Neural progenitor cell (in vitro differentiated cells): ENCODE data around the gene ZNF117.
"Not testable (repeated sequence)": the region's sequence is repeated elsewhere in the genome, so short reads cannot be mapped to it uniquely, and the experiment has no call there.

Source experiments
- EZH2 ChIP-seq: fragments of 200-600 bp; sonication (generic); IDR thresholded peaks from 2 replicates; pipeline ENCODE4 v1.6.1; 2017; ENCODE audit warnings: antibody characterized with exemption, mild to moderate bottlenecking, moderate library complexity
- TF ChIP-seq, protein P1 (sequence below): fragments of 200-600 bp; sonication (generic); IDR thresholded peaks from 2 replicates; pipeline ENCODE4 v1.5.1; 2017; ENCODE audit warnings: antibody characterized with exemption, mild to moderate bottlenecking

DNA sequence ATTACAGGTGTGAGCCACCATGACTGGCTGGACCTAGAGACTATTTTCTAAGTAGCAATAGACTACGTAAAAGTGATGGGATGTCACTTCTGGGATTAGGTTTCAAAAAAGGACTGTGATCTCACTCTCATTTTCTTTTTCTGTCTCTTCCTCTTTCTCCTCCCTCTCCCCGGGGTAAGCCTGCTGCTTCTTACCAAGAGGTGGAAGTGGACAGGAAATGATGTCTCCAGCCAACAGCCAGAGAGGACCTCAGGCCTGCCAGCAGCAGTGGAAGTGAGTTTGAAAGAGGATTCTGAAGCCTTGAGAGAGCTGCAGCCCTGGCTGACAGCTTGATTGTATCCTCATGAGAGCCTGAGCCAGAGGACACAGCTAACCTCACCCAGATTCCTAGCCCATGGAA lies 45.7 kb upstream of the ZNF117 start:
- TF ChIP-seq, protein P1, sequence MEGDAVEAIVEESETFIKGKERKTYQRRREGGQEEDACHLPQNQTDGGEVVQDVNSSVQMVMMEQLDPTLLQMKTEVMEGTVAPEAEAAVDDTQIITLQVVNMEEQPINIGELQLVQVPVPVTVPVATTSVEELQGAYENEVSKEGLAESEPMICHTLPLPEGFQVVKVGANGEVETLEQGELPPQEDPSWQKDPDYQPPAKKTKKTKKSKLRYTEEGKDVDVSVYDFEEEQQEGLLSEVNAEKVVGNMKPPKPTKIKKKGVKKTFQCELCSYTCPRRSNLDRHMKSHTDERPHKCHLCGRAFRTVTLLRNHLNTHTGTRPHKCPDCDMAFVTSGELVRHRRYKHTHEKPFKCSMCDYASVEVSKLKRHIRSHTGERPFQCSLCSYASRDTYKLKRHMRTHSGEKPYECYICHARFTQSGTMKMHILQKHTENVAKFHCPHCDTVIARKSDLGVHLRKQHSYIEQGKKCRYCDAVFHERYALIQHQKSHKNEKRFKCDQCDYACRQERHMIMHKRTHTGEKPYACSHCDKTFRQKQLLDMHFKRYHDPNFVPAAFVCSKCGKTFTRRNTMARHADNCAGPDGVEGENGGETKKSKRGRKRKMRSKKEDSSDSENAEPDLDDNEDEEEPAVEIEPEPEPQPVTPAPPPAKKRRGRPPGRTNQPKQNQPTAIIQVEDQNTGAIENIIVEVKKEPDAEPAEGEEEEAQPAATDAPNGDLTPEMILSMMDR = not testable (repeated sequence)
- not testable (repeated sequence) for TF ChIP-seq EZH2
